AG09309 (cell line): ENCODE results near the gene DDX47.

Source experiments
- DNase-seq: peaks from one replicate; pipeline ENCODE4 v3.0.0-alpha.2; 2010; ENCODE audit warnings: low read depth
- H3K4me3 ChIP-seq: 2 replicates; pipeline ENCODE4 v1.5.1; 2011; ENCODE audit warnings: mild to moderate bottlenecking, low read depth, low read length, moderate library complexity; ENCODE audit not compliant: control insufficient read depth
- CTCF ChIP-seq: IDR thresholded peaks from 2 replicates; pipeline ENCODE4 v1.5.1; 2011; ENCODE audit warnings: mild to moderate bottlenecking, low read depth, low read length, inconsistent platforms; ENCODE audit not compliant: insufficient read depth, control insufficient read depth; ENCODE audit errors: missing control alignments

Gene DDX47

DNA sequence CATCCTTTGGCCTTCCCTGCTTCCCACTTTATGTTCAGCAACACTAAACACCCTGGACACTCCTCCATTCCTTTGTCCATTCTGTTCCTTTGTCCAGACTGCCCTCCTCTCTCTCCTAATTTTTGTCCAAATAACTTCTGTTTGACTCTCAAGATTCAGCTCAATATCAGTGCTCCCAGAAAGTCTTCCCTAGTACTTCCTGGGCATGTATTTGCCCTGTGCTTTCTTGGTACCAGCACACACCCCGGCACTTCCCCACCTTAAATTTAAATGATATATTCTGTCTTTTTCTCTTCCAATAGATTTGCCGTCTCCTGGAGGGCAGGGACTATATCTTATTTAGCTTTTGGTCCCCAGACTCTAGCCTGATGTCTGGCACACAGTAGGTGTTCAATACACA is 34.1 kb upstream of the DDX47 start:
- DNase-seq = no peak
- H3K4me3 ChIP-seq = no peak overlapping the region

GRCh38 chr12:12779529-12779928 is 33.6 kb upstream of the DDX47 start:
- no peak for TF ChIP-seq CTCF
- no peak overlapping the region for H3K4me3 ChIP-seq
- DNase-seq = peak; percentile 60

More for the DNA sequence above, 34.1 kb upstream of the DDX47 start:
- TF ChIP-seq CTCF = no peak

GRCh38 chr12:12784116-12784515 is 29.0 kb upstream of the DDX47 start:
- no peak overlapping the region for H3K4me3 ChIP-seq
- no peak for TF ChIP-seq CTCF
- DNase-seq = no peak

DNA sequence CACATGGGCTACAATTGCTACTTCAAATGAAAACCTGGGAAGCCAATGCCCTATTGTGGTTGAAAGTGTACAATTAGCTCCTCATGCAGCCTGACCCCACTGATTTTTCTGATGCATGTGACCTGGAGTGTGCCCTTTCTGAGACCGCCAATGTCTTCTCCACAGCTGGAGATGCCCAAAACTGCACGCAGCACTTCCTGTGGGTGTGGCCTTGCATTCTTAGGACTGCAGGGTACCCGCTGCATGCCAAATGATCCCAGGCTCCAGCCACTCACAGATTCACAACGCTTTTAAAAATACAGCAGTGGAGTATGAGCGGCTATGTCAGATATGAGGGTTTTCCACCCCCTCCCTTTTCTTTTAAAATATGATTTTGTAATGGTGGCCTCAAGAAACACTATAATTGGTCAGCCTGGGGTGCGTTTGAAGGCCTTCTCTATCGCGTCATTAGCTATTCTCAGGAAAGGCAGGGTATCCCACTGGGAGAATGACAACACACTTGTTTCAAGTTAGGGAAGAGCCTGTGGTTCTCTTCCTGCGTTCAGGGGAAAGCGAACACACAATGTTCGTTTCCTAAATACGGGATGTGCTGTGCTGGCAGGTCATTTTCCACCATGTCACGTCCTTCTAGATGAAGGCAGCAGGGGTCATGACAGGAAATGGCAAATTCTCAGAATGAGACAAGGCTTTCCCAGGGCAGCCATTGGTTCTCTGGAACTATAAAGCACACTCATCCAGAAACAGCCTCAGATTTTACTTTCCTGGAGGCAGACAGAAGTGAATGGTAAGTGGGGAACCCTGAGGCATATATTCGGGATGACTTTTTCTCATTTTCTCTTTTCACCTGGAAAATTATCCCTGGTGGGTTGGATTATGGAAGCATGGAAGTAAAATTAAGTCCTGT is 28.0 kb upstream of the DDX47 start, which contains the start of gene APOLD1:
APOLD1 (plus strand) TSS at position 749 of the 904 bp plus-strand sequence; CDS start at position 782, 33 bp downstream.
- peak within 1 kb of the TSS; percentile 52 for H3K4me3 ChIP-seq
- TF ChIP-seq CTCF = no peak
- DNase-seq = no peak

- no peak for TF ChIP-seq CTCF
- no peak for DNase-seq
- H3K4me3 ChIP-seq = peak overlapping the region; percentile 52
Measured at GRCh38 chr12:12786351-12786705, 26.8 kb upstream of the DDX47 start.

- no peak for TF ChIP-seq CTCF
Measured at GRCh38 chr12:12786706-12787601, 26.2 kb upstream of the DDX47 start.

More at GRCh38 chr12:12786706-12787601, 26.2 kb upstream of the DDX47 start:
- DNase-seq = peak; percentile 41
- peak overlapping the region; percentile 56 for H3K4me3 ChIP-seq
